HG03139 (cell line): ENCODE measurements around the gene PTPRN2.
"Not testable (repeated sequence)": the region's sequence is repeated elsewhere in the genome, so short reads cannot be mapped to it uniquely, and the experiment has no call there.

Source experiments
- ATAC-seq: cut with Tn5 transposase; IDR thresholded peaks from one replicate; pipeline ENCODE4 v1.9.1; 2021; ENCODE audit not compliant: unreplicated experiment

PTPRN2 gene

DNA sequence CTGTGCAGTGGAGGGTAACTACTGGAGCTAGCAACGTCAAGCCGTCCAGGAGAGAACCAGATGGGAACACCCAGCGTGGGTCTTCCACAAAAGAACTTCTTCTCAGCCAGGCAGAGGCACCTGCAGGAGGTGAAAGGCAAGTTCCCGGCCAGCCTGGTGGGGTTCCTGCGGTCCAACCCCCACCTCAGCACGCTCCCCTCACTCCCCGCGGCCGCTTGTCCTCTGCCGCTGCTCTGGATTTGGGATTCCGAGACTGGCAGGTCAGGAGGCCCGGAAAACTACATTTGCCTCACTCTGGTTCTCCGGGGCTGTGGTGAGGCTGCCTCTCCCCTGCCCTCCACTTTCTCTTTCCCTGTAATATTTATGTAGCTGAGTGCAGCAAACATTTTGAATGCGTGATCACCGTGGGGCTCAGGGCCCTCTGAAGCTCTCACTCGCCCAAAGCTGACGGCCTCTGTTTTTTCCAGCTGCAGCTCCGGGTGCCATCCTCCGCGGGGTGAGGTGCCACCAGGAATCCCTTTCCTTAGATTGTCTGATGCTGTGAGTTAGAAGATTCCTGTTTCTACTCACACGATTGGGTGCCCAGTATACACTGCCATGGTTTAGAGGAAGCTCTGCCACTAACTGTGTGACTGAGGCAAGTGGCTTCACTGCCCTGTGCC is 884.0 kb downstream of the PTPRN2 start:
- no peak for ATAC-seq

DNA sequence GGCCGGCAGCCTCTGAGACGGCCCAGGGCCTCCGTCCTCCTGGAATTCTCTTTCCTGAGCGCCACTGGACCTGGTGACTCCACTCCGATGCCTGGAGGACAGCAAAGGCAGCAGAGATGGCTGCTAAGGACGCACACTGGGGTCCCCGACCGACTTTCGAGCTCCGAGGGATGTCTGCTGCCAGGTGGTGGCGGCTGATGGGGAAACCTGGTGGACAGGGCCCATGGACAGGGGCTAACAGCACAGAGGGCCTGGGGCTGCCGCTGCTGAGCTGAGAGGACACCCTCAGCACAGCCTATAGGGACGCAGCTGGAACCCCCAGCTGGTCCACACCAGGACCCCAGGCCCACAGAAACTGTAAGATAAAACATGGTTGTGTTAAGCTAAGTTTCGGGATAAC is 884.5 kb downstream of the PTPRN2 start:
- no peak for ATAC-seq

DNA sequence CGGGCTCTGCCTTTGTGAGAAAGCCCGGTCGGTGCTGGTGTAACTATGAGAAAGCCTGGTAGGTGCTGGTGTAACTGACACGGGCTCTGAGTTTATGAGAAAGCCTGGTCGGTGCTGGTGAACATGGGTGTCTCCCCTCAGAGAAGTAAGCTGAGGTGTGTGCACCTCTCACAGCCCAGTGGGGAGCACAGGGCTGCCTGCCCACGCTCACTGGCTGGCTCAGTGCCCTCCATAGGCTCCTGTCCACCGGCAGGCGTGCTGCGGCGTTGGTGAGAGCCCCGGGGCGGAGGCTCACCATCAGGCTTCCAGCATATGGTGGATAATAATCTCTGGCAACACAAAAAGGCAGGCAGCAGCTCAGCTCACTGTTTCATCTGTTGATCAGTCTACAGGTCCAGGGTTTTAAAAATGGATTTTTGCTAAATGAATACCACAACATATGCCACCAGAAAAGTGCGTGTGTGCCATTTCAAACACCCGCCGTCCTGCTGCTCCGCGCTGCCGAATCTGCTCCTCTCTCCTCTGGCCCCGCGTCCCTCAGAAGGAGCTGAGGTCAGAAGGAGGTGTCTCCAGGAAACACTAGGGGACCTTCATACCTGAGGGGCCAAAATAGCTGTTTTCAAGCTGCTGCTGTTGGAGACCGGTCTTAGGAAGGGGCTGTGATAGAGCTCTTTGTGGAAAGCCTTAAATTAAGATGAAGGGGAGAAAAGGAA is 885.2 kb downstream of the PTPRN2 start:
- ATAC-seq: no peak

DNA sequence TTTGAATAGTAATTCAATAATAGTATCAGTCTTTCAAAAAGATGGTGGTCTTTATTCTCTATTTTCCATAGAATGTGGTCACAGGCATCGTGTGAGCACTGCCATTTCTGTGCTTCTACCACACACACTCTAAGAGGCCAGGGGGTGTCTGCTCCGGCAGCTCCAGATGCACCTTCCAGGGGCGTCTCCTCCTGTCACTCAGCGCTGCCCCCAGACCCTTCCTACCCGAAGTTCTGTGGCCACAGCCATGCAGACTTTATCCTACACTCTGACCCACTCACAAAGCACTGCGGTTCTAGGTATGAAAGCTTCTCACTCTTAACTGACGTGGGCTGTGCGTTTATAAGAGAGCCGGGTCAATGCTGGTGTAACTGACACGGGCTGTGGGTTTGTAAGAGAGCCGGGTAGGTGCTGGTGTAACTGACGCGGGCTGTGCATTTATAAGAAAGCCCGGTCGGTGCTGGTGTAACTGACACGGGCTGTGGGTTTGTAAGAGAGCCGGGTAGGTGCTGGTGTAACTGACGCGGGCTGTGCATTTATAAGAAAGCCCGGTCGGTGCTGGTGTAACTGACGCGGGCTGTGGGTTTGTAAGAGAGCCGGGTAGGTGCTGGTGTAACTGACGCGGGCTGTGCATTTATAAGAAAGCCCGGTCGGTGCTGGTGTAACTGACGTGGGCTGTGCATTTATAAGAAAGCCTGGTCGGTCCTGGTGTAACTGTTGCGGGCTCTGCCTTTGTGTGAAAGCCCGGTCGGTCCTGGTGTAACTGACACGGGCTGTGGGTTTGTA is 886.0 kb downstream of the PTPRN2 start:
- not testable (repeated sequence) for ATAC-seq

DNA sequence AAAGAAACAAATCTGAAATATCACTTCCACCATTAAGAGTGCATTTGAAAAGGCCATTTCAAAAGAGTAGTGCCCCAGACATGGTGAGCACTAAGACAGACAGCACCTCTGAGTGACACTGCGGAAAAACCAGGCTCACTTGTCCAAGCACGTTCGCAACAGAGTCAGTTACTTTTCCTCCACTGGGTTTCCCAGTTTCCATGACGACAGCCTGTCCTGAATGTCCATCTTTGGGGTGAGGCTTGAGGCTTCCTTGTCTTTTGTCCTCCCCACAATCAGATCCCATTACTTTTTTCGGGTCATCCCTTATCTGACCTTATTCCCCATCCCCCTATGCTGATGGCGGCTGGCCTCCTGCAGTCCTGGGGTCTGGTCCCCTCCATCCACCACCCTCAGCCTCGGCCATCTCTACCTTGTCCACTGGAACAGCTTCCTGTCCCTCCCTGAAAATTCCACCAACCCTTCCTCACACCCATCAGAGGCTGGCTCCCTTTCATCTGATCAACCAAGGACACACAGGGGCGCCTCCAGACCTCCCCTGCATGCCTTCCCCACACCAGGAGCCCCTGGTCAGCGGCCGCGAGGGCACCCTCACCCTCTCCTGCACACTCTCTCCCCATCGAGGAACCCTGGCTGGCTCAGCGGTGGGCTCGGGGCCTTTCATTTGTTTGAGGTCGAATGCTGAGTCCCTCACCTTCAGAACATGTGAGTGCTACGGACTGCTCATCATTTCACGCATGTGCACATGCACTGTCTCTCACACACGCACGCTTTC is 887.2 kb downstream of the PTPRN2 start:
- ATAC-seq: no peak

DNA sequence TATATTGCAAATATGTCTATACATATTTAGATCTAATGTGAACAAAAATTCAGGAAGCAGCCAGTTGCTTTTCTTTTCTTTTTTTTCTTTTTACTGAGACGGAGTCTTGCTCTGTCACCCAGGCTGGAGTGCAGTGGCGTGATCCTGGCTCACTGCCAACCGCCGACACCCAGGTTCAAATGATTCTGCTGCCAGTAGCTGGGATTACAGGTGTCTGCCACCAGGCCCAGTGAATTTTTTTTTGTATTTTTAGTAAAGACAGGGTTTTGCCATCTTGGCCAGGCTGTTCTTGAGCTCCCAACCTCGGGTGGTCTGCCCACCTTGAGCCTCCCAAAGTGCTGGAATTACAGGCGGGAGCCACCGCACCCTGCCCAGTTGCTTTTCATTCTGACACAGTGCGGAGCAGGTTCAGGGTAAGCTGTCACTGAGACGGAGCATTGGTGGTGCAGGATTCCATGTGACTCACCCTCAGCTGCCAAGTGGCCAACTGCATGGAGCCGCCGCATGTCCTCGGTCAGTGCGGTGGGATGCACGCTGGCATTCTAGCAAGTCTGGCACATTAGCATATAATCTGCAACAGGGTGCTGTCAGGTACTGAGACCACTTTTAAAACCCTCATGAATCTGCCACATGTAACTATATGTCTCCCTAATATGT is 888.1 kb downstream of the PTPRN2 start:
- ATAC-seq: no peak

DNA sequence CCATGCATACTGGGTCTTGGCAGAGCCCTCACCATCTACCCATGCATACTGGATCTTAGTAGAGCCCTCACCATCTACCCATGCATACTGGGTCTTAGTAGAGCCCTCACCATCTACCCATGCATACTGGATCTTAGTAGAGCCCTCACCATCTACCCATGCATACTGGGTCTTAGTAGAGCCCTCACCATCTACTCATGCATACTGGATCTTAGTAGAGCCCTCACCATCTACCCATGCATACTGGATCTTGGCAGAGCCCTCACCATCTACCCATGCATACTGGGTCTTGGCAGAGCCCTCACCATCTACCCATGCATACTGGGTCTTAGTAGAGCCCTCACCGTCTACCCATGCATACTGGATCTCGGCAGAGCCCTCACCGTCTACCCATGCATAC is 890.3 kb downstream of the PTPRN2 start:
- not testable (repeated sequence) for ATAC-seq

DNA sequence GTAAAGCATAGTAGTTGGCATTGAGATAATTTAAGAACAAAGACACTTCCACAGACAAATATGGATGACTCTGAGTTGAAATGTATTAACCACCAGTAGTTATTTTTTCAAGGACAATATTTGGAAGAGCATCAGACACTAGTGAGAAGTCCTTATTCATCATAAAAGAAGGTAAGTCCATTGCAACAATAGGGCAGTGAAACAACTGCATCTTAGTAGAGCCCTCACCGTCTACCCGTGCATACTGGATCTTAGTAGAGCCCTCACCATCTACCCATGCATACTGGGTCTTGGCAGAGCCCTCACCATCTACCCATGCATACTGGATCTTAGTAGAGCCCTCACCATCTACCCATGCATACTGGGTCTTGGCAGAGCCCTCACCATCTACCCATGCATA is 892.0 kb downstream of the PTPRN2 start:
- ATAC-seq: not testable (repeated sequence)

DNA sequence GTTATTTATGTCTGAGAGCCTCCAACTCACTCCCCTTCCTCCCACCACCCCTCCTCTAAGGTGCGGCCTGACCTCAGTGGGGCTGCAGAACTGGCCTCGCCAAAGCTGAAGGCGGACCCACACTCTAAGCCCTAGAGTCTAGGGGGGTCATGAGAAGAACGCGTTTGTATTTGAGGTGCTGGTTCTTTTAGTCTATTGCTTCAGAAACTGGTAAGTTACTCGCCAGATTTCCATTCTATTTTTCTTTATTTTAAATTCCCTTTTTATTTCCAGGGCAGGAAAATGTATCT is 893.3 kb downstream of the PTPRN2 start:
- no peak for ATAC-seq

DNA sequence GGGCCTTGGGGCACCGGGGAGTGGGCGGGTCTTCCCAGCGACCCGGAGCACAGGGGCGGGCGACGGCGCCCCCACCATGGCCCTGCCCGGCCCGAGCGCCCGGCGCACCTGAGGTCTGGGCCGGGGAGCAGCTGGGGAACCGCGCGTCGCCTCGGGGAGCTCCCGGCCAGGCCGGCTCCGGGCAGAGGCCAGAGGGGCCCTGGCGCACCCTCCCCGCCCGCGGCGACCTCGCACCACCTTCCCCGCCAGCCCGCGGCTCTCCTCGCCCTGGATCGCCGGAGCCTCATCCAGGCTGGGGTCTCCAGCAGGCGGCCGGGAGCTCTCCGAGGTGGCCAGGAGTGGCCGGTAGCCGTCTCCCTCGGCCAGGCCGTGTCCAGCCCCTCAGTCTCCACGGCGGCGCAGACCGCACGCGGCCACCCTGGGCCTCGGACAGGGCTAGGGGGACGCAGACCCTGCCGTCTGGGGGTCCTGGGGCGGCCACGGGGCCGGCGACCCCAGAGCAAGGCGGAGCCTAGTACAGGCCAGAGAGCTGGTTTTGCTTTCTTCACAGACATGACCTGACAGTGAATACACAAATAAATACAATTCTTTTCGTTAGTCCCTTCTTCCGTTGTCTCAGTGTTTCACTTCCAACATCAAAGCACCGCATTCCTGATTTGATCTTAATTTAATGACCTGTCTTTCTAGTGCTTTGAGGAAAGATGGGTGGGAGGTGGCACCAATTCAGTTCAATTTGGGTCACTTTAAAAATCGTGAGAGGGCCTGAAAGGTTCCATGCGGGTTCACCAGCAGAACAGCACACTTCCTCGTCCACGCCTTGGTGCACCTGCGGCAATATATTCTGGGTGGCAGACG is 893.9 kb downstream of the PTPRN2 start:
- no peak for ATAC-seq

DNA sequence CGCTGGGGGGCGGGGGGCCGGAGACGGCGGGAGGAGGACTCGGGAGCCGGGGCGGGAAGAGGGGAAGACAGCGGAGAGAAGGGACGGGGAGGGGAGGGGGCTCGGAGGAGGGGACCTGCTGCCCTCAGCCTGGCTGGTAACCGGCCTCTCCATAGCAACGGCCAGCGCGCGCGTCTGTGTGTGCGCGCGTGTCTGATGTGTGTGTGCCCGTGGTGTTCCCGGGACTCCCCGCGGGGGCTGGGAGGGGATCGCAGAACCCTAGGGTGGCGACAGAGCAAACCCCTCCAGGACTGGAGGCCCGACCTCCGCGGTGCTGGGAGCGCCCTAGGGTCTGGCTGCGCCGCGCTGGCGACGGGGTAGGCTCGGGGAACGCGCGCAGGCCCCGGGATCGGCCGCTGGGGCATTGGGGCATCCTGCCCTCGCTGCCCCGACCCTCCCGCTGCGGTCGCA is 894.5 kb downstream of the PTPRN2 start:
- ATAC-seq: no peak

DNA sequence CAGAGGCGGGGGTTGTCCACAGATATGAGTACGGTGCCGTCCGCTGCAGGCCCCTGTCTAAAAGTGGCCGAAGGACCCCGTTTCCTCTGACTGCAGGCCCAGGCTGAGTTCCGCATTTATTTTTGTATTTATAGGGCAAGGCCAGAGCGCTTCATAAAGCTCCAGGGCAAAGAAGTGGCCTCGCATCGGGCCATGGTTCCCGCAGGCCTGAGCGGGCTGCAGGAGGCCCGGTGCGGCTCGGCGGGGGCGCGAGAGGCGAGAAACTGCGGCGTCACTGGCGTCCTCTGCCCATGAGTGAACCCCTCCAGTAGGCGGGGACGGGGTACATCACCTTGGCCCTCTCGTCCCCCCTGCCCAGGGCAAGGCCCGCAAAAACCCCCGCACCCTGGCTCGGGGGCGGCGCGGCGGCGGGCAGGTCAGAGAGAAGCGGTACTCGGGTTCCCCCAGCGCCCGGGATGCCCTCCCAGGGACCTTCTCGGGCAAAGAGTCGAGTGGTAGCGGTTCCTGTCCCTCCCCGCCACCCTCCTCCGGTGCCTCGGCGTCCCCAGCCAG is 895.1 kb downstream of the PTPRN2 start:
- no peak for ATAC-seq

DNA sequence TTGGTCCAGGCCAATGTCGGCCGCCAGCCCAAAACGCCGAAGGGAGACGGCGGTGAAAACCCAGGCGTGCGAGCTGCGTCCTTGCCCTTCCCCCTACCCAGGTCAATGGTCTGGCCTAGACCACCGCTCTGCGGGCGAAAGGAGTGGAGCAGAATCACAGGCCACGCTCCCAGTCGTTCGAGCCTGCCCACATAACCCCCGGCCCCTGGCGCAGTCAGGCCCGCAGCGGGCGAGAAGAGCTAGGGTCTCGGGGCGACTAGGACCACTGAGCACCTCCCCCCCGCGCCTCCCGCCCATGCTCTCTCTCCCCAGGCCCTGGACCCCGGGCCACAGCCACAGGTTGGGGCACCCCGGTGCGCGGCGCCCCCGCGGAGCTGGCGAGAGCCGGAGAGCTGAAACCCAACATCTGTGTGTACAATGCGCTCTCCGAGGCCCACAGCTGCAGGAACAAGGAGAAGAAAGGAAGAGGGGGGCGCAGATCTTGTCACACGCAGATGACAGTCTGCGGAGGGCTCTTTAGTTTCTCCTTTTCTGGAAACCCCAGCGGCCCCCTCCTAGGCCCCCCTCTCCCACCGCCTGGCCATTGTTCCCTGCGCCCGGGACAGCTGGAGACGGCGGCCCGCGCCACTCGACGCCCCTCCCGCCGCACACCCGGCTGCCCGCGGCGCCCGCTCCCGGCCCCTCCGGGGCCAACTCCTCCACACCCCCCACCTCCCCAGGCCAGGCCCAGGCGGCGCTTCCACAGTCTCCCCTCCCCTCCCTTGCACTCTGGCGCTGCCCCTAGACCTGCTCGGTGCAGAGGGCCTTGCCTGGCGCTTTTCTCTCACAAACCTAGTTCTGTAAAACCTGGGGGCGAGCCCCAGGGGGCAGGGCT is 895.8 kb downstream of the PTPRN2 start:
- ATAC-seq: no peak

DNA sequence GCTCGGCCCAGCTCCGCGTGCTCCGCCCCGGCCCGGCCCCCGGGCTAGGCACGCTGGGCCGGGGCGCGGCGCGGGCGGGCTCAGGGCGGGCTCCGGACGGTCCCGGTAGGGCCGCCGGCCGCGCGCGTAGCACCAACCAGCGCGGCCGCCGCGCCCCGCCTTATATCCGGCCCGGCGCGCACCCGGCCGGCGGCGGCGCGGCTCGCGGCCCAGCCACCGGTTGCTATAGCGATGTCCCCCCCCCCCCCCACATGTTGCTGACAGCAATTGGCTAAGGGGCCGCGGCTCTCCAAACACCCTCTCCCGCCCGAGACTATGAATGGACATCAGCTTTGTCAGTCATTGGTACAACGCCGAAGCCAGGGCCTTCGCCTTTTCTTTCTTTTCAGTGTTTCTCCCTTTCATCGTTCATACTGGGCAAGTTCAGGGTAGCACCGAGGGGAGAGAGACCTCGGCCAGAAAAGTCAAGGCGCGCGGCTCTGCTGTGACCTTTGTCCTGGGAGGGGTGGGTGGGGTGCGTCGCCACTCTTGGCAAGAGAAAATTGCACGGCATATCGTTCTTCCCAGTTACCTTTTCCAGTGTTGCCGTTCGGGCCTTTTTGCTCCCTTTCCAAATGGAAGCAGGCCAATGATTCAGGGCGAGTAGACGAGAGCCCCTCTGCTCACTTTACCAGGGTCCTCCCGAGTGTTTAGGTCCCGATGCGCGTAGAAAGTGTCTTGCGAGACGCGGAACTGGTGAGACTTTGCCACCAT is 896.6 kb downstream of the PTPRN2 start:
- no peak for ATAC-seq

DNA sequence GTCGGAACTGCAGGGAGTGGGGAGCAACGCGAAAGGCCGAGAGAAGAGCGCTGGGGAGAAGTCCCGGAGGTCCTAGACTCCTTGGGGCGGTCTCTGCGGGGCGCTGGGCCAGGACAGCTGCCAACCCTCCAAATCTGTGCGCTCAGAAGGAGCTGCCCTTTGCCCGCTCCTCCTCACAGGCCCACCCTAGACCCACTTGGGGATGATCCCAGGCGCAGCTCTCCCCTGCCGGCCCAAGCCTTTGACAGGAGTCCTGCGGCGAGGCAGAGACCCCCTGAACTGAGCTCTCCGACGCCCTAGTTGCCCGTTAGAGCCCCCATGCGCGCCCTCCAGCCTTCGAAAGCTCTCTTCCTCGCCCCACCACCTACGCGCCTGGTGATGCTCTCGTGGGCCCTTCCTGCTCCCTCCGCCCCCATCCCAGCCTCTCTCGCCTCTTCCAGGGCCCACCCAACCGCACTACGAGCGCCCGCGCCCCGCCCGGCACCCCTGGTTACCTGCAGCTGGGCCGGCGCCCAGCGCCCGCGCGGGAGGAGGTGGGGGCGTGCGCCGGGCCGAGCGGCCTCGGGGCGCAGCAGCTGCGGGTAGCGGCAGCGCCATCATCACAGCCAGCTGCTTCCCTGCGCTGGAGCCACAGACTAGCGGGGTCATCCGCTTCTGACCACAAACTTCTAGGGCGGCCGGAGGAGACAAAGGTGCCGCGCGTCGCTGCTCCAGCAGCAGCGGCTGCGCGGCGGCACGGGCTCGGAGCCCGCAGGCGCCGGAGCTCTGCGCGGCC is 897.4 kb downstream of the PTPRN2 start:
- no peak for ATAC-seq

DNA sequence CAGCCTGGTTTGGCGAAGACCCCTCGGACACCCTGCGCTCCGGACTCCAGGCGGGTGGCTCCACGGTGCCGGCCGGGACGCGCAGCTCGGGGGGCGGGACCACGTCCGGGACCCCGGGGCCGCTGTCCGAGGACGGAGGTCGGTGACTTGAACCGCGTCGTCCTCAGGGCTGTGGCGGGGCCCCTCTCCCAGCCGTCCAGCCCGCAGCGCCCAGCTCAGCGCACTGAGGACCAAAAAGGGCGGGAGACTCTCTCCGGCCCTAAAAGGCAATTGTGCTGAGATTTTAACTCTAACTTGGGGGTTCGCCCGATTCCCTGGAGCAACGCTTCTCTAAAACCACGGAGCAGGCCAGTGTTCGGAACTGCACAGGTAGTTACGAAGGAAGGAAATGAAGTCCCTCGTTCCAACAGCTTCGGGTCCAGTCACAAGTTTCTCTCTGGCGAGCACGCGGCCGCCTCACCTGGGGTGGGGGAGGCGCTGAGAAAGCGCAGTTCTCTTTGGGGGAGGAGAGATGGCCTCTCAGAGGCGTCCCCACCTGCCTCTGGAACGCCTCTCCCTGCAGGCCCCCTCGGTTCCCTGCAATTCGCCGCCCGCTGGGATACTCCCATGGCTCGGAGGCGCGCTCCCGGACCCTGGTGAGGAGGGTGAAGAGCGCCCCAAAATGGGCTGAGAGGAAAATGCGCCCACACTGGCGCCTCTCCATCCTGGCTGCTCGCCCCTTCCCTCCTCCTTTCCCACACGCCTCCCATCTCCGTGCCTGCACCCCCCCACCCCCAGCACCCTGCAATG is 898.2 kb downstream of the PTPRN2 start:
- no peak for ATAC-seq
